HG03103 (cell line): Measurements from ENCODE around the gene OR56B1.
"Not testable (repeated sequence)": the region's sequence is repeated elsewhere in the genome, so short reads cannot be mapped to it uniquely, and the experiment has no call there.

Experiments used
- ATAC-seq: cut with Tn5 transposase; IDR thresholded peaks from one replicate; pipeline ENCODE4 v1.9.1; 2021; ENCODE audit warnings: low read depth; ENCODE audit not compliant: unreplicated experiment

Gene OR56B1

DNA sequence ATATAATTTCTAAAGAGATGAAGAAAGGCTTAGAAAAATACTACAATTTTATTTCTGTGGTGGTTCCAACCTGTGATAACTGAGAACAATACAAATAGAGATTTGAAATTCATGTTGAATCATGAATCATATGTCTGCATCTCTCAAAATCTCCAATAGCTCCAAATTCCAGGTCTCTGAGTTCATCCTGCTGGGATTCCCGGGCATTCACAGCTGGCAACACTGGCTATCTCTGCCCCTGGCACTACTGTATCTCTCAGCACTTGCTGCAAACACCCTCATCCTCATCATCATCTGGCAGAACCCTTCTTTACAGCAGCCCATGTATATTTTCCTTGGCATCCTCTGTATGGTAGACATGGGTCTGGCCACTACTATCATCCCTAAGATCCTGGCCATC is at the start of gene OR56B1:
Gene OR56B1, plus strand, starts transcription at position 53 of the 400 bp plus-strand sequence. Its CDS starts 69 bp downstream, at position 122.
- no peak for ATAC-seq

DNA sequence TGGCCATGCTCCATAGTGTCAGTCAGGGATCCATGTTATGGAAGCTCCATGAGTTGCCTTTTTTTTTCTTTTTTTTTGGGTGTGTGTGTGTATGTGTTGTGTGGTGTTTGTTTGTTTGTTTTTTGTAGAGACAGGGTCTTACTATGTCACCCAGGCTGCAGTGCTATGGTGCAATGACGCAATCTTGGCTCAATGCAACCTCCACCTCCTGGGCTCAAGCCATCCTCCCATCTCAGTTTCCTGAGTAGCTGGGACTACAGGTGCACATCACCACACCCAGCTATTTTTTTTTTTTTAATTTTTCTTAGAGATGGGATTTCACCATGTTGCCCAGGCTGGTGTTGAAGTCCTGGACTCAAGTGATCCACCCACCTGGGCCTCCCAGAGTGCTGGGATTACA is 47.8 kb upstream of the OR56B1 start:
- no peak for ATAC-seq

DNA sequence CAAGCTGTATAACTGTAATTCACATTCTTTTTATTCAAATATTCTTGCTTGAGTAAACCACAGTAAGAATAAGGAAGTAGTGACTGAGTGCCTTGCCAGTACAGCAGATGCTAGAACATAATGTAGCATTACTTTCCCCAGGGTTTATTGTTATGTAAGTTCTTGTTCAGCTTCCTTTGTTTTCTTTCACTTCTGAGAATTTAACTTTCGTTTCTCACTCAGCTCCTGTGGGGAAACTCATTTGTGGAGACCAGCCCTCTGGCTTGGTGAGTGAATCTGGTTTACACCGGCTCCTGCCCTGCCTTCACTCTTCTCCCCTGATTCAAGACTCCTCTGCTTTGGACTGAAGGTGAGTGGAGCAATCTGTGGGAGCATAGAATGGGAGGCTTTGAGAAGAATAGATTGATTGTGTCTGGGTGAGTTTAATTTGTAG is 46.7 kb upstream of the OR56B1 start, which contains the start of gene TRIM22:
Gene TRIM22, plus strand, starts transcription at position 240 of the 433 bp plus-strand sequence. CDS start 6,443 bp downstream, outside the sequence.
- peak; percentile 73 for ATAC-seq

DNA sequence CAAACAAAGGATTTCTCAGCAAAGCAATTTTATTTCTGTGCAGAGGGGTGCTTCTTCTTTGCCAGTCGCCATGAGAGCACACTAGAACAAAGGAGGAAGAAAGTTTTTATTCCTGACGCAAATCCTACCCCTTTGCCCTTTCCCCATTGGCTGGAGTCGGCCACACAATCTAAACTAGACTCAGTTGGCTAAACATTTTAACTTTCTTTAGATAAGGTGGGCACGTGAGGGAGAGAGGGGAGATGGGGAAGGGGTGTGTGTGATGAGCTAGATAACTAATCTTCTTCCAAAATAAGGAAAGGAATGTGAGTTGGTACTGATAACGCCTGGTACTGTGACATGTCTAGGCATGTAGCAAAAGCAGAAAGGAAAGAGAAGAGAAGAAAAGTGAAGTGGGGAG is 46.0 kb upstream of the OR56B1 start:
- no peak for ATAC-seq

GRCh38 chr11:5690736-5691135 is 45.5 kb upstream of the OR56B1 start:
- ATAC-seq: no peak

- not testable (repeated sequence) for ATAC-seq
Observed at GRCh38 chr11:5691238-5691963, 44.8 kb upstream of the OR56B1 start.

GRCh38 chr11:5691964-5692361 is 44.3 kb upstream of the OR56B1 start:
- ATAC-seq: no peak

- ATAC-seq: no peak
Observed at GRCh38 chr11:5694642-5695041, 41.6 kb upstream of the OR56B1 start.

- ATAC-seq: no peak
Observed at GRCh38 chr11:5695580-5695979, 40.7 kb upstream of the OR56B1 start.

- no peak for ATAC-seq
Observed at GRCh38 chr11:5696210-5696609, 40.0 kb upstream of the OR56B1 start.

DNA sequence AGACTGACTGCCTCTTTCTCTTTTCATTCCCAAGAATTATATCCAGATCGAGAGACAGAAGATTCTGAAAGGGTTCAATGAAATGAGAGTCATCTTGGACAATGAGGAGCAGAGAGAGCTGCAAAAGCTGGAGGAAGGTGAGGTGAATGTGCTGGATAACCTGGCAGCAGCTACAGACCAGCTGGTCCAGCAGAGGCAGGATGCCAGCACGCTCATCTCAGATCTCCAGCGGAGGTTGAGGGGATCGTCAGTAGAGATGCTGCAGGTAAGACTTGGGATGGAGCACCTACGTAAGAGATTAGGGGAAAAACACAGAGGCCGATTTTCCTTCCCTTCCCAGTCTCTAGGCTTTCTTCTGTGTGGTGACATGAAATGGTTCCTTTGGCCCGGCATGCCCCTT is 38.0 kb upstream of the OR56B1 start:
- no peak for ATAC-seq

DNA sequence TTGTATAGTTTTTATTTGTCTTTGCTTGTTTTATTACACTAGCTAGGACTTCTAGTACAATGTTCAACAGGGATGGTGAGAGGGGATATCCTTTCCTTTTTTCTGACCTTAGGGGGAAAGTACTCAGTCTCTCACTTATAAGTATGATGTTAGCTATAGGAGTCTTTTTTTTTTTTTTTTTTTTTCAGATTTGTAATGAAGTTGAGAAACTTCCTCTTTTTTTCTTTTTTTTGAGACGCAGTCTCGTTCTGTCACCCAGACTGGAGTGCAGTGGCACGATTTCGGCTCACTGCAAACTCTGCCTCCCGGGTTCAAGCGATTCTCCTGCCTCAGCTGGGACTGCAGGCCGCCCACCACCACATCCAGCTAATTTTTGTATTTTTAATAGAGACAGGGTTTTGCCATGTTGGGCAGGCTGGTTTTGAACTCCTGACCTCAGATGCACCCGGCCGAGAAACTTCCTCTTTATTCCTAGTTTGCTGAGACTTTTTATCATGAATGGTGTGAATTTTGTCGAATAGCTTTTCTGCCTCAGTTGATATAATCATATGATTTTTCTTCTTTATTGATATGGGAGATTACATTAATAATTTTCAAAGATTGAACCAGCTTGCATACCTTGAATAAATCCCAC is 35.7 kb upstream of the OR56B1 start:
- no peak for ATAC-seq

DNA sequence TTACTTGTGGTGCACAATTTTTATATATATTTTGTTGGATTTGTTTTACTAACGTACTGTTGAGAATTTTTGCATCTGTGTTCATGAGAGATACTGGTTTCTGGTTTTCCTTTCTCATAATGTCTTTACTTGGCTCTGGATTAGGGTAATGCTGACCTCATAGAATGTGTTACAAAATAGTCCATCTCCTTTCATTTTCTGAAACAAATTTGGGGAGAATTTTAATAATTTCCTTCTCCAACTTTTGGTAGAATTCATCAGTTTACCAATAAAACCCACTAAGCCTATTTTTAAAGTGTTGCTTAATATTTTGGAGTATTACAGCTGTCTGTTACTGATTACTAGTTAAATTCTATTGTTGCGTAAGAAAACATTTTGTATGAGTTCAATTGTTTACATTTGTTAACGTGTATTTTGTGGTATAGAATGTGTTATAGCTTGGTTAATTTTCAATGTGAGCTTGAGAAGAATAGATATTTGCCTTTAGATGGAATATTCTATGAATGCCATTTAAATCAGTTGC is 35.1 kb upstream of the OR56B1 start:
- no peak for ATAC-seq

DNA sequence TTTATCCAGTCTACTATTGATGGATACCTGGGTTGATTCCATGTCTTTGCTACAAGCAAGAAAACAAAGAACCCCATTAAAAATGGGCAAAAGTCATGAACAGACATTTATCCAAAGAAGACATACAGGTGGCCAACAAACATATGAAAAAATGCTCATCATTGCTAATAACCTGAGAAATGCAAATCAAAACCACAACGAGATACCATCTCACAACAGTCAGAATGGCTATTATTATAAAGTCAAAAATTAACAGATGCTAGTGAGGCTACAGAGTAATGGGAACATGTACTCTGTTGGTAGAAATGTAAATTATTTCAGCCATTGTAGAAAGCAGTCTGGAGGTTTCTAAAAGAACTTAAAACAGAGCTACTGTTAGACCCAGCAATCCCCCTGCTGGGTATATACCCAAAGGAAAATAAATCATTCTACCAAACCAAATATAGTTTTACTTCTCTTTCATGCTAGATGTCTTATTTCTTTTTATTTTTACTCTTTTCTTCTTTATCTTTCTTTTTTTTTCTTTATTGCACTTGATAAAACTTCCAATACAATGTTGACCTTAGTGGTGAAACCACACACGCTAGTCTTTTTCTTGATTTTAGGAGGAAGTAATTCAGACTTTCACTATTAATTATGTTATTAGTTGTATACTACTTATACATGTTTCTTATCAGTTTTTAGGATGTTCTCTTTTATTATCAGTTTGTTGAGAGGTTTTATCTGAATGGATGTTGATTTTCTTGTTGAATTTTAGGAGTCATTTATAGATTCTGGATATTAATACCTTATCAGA is 32.3 kb upstream of the OR56B1 start:
- ATAC-seq: peak; percentile 55

GRCh38 chr11:5705688-5706087 is 30.6 kb upstream of the OR56B1 start:
- no peak for ATAC-seq

DNA sequence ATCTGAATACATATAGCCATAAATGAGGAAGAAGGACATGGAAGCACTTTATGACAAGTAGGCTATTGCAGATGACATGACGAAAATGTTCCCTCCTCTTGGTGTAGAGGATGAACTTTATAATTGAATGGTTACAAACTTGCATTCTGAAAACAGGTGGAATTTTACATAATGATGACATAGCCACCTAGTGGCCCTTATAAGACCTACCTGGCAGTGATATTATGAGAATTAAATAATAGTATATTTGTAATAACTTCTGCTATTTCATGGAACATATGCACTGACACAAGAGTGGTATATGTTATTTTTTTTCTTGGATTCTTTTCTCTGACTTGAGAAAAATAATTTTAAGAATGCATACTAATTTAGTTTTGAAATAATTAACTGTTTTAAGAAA is 23.7 kb upstream of the OR56B1 start:
- ATAC-seq: peak; percentile 77

DNA sequence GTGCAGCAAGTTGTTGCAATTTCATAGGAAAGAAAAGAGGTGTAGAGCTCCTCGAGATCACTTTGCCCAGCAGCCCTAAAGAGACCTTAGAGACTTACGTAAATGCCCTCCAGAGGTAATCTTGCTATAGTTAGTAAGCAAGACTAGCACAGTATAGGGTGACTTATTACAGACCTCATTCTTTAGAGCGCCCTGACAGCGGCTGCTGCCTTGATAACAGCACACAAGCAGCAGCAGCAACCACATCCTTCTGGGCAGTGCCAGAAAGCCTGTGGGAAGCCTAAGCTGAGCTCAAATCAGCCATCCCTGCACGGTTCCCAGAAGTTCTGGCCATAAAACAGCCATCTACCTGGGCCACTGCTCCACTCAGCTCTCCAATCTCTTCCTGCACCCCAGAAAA is 22.6 kb upstream of the OR56B1 start:
- ATAC-seq: no peak

- not testable (repeated sequence) for ATAC-seq
Observed at GRCh38 chr11:5716518-5716917, 19.7 kb upstream of the OR56B1 start.

DNA sequence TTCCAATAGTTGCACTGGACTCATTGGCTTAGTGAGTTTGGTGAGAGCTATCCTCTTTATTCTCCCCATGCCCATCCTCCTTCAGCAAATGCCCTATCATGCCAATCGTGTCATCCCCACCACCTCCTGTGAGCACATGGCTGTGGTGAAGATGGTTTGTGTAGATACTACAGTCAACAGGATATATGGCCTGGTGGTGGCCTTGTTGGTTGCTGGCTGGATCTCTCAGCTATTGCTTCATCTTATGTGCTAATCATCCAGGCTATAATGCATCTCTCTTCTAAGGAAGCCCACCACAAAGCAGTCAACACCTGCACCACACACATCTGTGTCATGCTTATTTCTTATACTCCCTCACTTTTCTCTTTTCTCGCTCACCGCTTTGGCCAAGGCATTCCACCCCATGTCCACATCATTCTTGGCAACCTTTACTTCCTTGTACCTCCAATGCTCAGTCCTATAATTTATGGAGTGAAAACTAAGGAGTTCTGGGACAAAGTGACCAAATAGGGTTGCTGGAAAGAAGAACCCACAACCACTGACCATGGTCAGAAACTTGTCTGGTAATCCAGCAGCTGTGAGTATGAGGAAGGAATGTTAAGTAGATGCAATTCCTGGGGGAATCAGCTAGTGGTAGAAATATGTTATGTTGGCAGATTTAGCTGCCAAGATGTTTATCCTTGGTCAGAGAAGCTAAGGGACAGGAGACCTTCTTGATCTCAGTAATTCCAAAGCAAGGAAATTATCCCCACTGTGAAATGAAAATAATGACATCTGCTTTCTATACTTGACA is 16.3 kb upstream of the OR56B1 start:
- no peak for ATAC-seq

- ATAC-seq: no peak
Observed at GRCh38 chr11:5722622-5723021, 13.6 kb upstream of the OR56B1 start.
